ENCODE measurements around the gene HDHD5. TPM values are rescaled to one million over a fixed set of nuclear protein-coding genes. Genes with fewer than 3 reads are reported as not detected.
A peak's percentile ranks its signal among the peaks of the same experiment; 100 is the strongest.
"Not testable (repeated sequence)": the region's sequence is repeated elsewhere in the genome, so short reads cannot be mapped to it uniquely, and the experiment has no call there.

HDHD5 gene
- total RNA-seq, 6 experiments from 2014 or later = 19.4 to 44.5 (median 30.2) TPM

DNA sequence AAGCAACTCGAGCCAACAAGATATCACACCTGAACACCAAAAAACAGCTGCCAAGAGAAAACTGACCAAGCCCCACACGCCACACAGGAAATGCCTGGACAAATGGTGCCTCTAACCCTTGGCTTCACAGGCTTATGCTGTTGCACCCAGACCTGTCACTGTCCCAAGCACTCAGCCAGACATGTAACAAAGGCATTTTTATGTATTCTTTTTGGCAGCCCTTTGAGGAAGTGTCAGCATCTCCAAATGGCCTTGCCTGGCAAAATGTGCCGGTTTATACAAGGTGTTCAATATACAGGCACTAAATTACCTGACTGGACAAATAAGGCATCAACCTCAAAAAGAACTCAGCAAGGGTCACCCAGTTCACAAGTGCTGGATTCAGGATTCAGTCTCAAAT lies 6.1 kb downstream of the HDHD5 start:
- no peaks in the 10 kb centered on the region for H3K27me3 ChIP-seq
- H3K9me3 ChIP-seq = no peaks in the 10 kb centered on the region
- ATAC-seq (peak in 2 of 4 donors; percentile 14 to 43), DNase-seq (no peak)
- WGBS (ENCODE audit: insufficient coverage, low coverage, low lambda C conversion rate, missing lambda C conversion rate) = 38% methylated on average over 3 of the region's 3 CpGs
- no peak overlapping the region for H3K4me3 ChIP-seq
- no peaks in the 10 kb centered on the region for H3K36me3 ChIP-seq
- TF ChIP-seq, protein P1, sequence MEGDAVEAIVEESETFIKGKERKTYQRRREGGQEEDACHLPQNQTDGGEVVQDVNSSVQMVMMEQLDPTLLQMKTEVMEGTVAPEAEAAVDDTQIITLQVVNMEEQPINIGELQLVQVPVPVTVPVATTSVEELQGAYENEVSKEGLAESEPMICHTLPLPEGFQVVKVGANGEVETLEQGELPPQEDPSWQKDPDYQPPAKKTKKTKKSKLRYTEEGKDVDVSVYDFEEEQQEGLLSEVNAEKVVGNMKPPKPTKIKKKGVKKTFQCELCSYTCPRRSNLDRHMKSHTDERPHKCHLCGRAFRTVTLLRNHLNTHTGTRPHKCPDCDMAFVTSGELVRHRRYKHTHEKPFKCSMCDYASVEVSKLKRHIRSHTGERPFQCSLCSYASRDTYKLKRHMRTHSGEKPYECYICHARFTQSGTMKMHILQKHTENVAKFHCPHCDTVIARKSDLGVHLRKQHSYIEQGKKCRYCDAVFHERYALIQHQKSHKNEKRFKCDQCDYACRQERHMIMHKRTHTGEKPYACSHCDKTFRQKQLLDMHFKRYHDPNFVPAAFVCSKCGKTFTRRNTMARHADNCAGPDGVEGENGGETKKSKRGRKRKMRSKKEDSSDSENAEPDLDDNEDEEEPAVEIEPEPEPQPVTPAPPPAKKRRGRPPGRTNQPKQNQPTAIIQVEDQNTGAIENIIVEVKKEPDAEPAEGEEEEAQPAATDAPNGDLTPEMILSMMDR (IDR thresholded peaks at IDR 0.05) = no peak
- no peak for TF ChIP-seq POLR2A (IDR thresholded peaks at IDR 0.05)
- no peak overlapping the region for H3K27ac ChIP-seq
- peaks cover 0 to 46% (median 13%) of the 10 kb centered on the region in 4 donors for H3K4me1 ChIP-seq
- intact Hi-C loops (cut with DNase I) = no loop called here

DNA sequence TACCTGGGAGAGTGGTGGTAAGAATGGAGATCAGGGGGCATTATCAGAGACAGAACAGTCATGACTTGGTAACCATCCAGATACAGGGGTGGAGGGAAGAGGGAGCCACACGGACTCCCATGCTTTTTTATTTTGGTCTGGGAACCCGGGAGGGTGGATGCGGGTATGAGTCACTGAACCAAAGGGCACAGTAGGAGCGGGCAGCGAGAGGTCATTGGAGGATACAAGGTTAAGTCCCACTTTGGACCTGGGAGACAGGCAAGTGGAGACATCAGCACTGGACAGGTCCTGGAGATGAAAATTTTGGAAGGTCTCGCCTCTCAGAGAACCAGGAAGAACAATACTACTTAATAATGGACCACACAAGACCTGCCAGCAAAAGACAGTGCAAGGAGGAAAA lies 6.7 kb downstream of the HDHD5 start:
- no peak overlapping the region for H3K27ac ChIP-seq
- H3K4me1 ChIP-seq = peaks cover 0 to 39% (median 10%) of the 10 kb centered on the region in 4 donors
- H3K27me3 ChIP-seq = no peaks in the 10 kb centered on the region
- no peaks in the 10 kb centered on the region for H3K36me3 ChIP-seq
- TF ChIP-seq POLR2A (IDR thresholded peaks at IDR 0.05) = no peak
- TF ChIP-seq, protein P1 (IDR thresholded peaks at IDR 0.05) = no peak
- intact Hi-C loops (cut with DNase I) = no loop called here
- 49% methylated on average over 5 of the region's 6 CpGs for WGBS (ENCODE audit: insufficient coverage, low coverage, low lambda C conversion rate, missing lambda C conversion rate)
- DNase-seq (peak in 1 of 3 donors; percentile 62), ATAC-seq (peak; percentile 37 to 87 (median 60))
- no peak overlapping the region for H3K4me3 ChIP-seq
- H3K9me3 ChIP-seq = no peaks in the 10 kb centered on the region

DNA sequence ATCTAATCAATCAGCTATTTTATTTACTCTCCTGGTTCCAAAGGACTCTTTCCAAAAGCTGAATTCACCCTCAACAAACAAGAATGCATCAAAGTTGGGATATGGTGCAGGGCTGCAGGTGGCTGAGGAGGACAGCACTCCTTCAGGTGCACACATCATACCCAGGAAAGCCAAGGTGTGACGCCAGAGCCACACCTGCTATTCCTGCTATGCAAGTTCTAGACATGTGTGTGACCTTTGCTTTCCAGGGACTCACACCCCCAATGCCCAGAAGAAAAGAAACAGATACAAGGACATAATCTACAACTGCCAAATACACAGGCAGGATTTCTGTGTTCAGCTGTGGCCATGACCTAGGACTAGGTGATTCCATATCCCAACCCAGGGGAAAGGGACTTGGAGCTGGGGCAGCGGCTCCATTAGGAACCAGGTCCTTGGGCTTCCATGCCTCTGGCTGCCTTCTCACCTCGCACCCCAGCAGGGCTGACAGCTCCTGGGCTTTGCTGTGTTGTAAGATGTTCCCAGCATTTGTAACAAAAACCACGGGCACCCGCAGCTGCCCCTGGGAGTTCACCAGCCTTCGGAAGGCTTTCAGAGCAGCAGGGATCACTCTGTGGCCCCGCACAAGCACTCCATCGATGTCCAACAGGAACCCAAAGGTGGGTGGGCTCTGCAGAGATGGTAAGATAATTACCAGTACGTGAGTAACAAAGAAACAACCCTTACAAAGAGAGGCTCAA lies 9.8 kb downstream of the HDHD5 start:
- TF ChIP-seq, protein P1 (IDR thresholded peaks at IDR 0.05) = no peak
- TF ChIP-seq POLR2A (IDR thresholded peaks at IDR 0.05) = no peak
- no peak overlapping the region for H3K27ac ChIP-seq
- H3K9me3 ChIP-seq = no peaks in the 10 kb centered on the region
- WGBS (ENCODE audit: insufficient coverage, low coverage, low lambda C conversion rate, missing lambda C conversion rate) = 76% methylated on average over 4 of the region's 9 CpGs
- DNase-seq (no peak), ATAC-seq (peak in 1 of 4 donors; percentile 10)
- no peaks in the 10 kb centered on the region for H3K27me3 ChIP-seq
- peaks cover 0 to 5% (median 0%) of the 10 kb centered on the region in 4 donors for H3K36me3 ChIP-seq
- intact Hi-C loops (cut with DNase I) = no loop called here
- H3K4me3 ChIP-seq = no peak overlapping the region
- peaks cover 0 to 36% (median 10%) of the 10 kb centered on the region in 4 donors for H3K4me1 ChIP-seq

DNA sequence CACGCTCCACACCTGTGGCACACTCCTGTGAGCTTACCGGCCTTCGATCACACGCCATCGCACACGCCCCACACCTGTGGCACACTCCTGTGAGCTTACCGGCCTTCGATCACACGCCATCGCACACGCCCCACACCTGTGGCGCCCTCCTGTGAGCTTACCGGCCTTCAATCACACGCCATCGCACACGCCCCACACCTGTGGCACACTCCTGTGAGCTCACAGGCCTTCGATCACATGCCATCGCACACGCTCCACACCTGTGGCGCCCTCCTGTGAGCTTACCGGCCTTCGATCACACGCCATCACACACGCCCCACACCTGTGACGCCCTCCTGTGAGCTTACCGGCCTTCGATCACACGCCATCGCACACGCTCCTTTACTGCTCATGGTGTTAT lies 11.6 kb downstream of the HDHD5 start:
- intact Hi-C loops (cut with DNase I); H3K27ac ChIP-seq; H3K4me3 ChIP-seq; ATAC-seq; H3K27me3 ChIP-seq; DNase-seq; H3K9me3 ChIP-seq: not testable (repeated sequence)
- 92% methylated on average over 26 of the region's 30 CpGs for WGBS (ENCODE audit: insufficient coverage, low coverage, low lambda C conversion rate, missing lambda C conversion rate)
- peaks cover 0 to 15% (median 3%) of the 10 kb centered on the region in 4 donors for H3K36me3 ChIP-seq
- H3K4me1 ChIP-seq = peaks cover 0 to 35% (median 10%) of the 10 kb centered on the region in 4 donors

DNA sequence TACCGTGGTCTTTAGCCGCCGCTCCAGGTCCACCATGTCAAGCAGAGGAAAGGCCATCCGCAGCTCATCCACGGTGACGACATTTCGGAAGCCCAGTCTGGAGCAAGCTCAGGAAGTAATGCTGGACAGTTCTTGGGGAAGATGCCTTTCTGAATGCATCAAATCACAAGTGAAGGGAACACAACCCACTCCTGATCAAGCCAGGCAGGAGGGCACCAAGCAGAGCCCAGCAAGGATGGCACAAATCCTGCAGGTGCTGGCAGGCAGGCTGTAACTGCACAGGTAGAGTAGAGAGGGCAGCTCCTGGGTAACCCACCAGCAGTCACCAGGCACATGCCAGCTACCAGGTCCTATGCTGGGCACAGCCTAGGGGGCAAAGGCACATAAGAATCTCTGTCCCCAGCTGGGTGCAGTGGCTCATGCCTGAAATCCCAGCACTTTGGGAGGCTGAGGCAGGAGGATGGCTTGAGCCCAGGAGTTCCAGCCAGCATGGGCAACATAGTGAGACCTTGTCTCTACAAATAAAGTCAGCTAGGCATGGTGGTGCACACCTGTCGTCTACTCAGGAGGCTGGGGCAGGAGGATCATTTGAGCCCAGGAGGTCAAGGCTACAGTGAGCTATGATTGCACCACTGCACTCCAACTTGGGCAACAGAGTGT lies 13.9 kb downstream of the HDHD5 start:
- no peak overlapping the region for H3K27ac ChIP-seq
- ATAC-seq (no peak), DNase-seq (no peak)
- H3K4me1 ChIP-seq = peaks cover 0 to 14% (median 6%) of the 10 kb centered on the region in 4 donors
- no peaks in the 10 kb centered on the region for H3K27me3 ChIP-seq
- no peak overlapping the region for H3K4me3 ChIP-seq
- no peak for TF ChIP-seq POLR2A (IDR thresholded peaks at IDR 0.05)
- TF ChIP-seq, protein P1 (IDR thresholded peaks at IDR 0.05) = no peak
- intact Hi-C loops (cut with DNase I) = no loop called here
- peaks cover 0 to 34% (median 12%) of the 10 kb centered on the region in 4 donors for H3K36me3 ChIP-seq
- no CpG with 5 or more reads among the region's 8 CpGs for WGBS (ENCODE audit: insufficient coverage, low coverage, low lambda C conversion rate, missing lambda C conversion rate)
- no peaks in the 10 kb centered on the region for H3K9me3 ChIP-seq

Data from right lobe of liver (tissue), 6 donors.